Activated CD8-positive, alpha-beta memory T cell treated with anti-CD3 and anti-CD28 coated beads, Interleukin-2, amount 50 U/mL, for 24 hours (primary cell): ENCODE results near the gene RIGI.
"Not testable (repeated sequence)": the region's sequence is repeated elsewhere in the genome, so short reads cannot be mapped to it uniquely, and the experiment has no call there.

Source experiments
- DNase-seq: peaks from one replicate; pipeline ENCODE4 v3.0.0-alpha.2; 2020; ENCODE audit errors: extremely low read depth

The RIGI gene

GRCh38 chr9:32526707-32527048, 682 bp upstream of the RIGI start:
- no peak for DNase-seq

- DNase-seq, result no peak
Measured at GRCh38 chr9:32525709-32526030, 326 bp downstream of the RIGI start.

- DNase-seq, result no peak
Measured at GRCh38 chr9:32524892-32525708, 896 bp downstream of the RIGI start.

DNA sequence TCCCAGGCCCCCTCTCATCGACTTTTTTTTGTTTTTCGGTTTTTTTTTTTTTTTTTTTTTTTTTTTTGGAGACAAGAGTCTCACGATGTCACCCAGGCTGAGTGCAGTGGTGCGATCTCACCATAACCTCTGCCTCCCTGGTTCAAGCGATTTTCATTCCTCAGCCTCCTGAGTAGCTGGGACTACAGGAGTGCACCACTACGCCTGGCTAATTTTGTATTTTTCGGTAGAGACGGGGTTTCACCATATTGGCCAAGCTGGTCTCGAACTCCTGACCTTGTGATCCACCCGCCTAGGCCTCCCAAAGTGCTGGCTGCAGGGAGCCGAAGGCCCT, 1.5 kb downstream of the RIGI start:
- DNase-seq, result not testable (repeated sequence)

- DNase-seq, result no peak
Measured at GRCh38 chr9:32523910-32524309, 2.1 kb downstream of the RIGI start.

- no peak for DNase-seq
Measured at GRCh38 chr9:32518276-32518675, 7.7 kb downstream of the RIGI start.

GRCh38 chr9:32516241-32516640, 9.8 kb downstream of the RIGI start:
- DNase-seq, result no peak

- DNase-seq, result no peak
Measured at GRCh38 chr9:32508728-32509127, 17.3 kb downstream of the RIGI start.

DNA sequence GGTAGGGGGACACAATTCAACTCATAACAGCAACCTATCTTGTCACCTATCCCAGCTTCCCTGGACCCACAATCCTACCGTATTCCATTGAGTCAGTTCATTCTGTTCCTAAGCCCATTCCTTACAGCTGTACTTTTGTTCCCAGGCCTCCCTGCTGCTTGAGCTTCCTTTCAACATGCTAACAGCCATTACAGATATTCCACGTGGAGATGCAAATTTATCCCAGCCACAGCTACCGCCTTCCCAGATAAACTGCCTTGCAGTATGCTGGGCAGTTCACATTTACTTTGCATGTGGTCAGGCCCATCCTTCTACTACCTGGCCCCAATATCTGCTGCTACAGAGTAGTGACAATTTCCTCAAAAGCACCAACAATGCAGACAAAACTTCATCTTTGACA, 23.0 kb downstream of the RIGI start:
- no peak for DNase-seq

GRCh38 chr9:32502464-32502863, 23.5 kb downstream of the RIGI start:
- no peak for DNase-seq

GRCh38 chr9:32501868-32502267, 24.1 kb downstream of the RIGI start:
- no peak for DNase-seq

DNA sequence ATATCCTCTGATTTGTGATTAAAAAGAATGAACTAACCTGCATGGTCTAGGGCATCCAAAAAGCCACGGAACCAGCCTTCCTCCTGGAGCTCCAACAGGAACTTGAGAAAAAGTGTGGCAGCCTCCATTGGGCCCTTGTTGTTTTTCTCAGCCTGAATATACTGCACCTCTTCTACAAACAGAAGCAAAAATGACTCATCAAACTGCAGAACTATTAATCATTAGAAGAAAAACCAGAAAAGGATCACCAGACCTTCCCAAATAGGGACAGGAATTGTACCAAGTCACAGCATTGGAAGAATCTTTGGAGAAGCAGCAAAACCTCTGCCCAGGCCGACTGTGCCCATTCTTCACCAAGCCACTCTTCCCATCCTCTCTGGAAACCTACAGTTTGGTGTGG, 25.2 kb downstream of the RIGI start:
- DNase-seq, result no peak

GRCh38 chr9:32497921-32498320, 28.1 kb downstream of the RIGI start:
- DNase-seq, result no peak

- DNase-seq, result no peak
Measured at GRCh38 chr9:32490601-32491000, 35.4 kb downstream of the RIGI start.

GRCh38 chr9:32487981-32488380, 38.0 kb downstream of the RIGI start:
- DNase-seq, result no peak

- no peak for DNase-seq
Measured at GRCh38 chr9:32486839-32487562, 39.0 kb downstream of the RIGI start.

- DNase-seq, result no peak
Measured at GRCh38 chr9:32483343-32483742, 42.7 kb downstream of the RIGI start.
